Activated CD4-positive, alpha-beta T cell treated with anti-CD3 and anti-CD28 coated beads, Interleukin-2, amount 10 ng/mL, durations not matched to agents 7 days and 5 days (primary cell): ENCODE measurements around the gene TOM1L1. TPM values are rescaled to one million over a fixed set of nuclear protein-coding genes. Genes with fewer than 3 reads are reported as not detected.

Experiments
- CTCF ChIA-PET: fragments of 350-600 bp; sonication (Branson Sonifier 250); formaldehyde crosslinking; loops from one replicate; lab custom pipeline; 2021; ENCODE audit warnings: antibody characterized with exemption; lab: Charles Lee
- POLR2A ChIA-PET: fragments of 350-600 bp; sonication (Branson Sonifier 250); formaldehyde crosslinking; loops from one replicate; lab custom pipeline; 2021; ENCODE audit warnings: antibody characterized with exemption; lab: Charles Lee
- DNase-seq: peaks from one replicate; pipeline ENCODE4 v3.0.0-alpha.2; 2020
- H3K27ac Mint-ChIP-seq: one replicate; pipeline ENCODE4 v1.8.0; 2021; ENCODE audit warnings: mild to moderate bottlenecking, moderate library complexity, mixed read lengths
- H3K27me3 Mint-ChIP-seq: one replicate; pipeline ENCODE4 v1.8.0; 2021; ENCODE audit warnings: mixed read lengths
- H3K36me3 Mint-ChIP-seq: one replicate; pipeline ENCODE4 v1.8.0; 2021; ENCODE audit warnings: low read depth, mixed read lengths
- H3K4me1 Mint-ChIP-seq: one replicate; pipeline ENCODE4 v1.8.0; 2021; ENCODE audit warnings: mixed read lengths
- H3K4me3 Mint-ChIP-seq: one replicate; pipeline ENCODE4 v1.8.0; 2021; ENCODE audit warnings: mild to moderate bottlenecking, moderate library complexity, mixed read lengths
- H3K9me3 Mint-ChIP-seq: one replicate; pipeline ENCODE4 v1.8.0; 2021; ENCODE audit warnings: mixed read lengths
- total RNA-seq, 2 experiments: library from RNA; stranded (reverse); gene quantifications; one replicate each; pipeline ENCODE4 v1.2.3, GENCODE V29; 2021

The TOM1L1 gene
- total RNA-seq, 2 experiments from 2014 or later = 0.22 to 0.50 TPM

DNA sequence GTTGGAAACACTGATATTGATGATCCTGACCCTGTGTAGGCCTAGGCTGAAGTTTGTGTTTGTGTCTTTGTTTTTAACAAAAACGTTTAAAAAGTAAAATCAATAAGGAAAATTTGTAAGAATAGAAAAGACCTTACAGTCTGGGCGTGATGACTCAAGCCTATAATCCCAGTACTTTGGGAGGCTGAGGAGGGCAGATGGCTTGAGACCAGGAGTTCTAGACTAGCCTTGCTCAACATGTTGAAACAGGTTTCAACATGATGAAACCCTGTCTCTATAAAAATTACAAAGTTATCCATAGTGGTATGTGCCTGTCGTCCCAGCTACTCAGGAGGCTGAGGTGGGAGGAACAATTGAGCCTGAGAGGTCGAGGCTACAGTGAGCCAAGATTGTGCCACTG is 18.3 kb upstream of the TOM1L1 start:
- H3K4me3 Mint-ChIP-seq = no peak overlapping the region
- CTCF ChIA-PET = no interaction called here
- no peaks in the 10 kb centered on the region for H3K4me1 Mint-ChIP-seq
- POLR2A ChIA-PET = no interaction called here
- no peaks in the 10 kb centered on the region for H3K9me3 Mint-ChIP-seq
- H3K27ac Mint-ChIP-seq = no peak overlapping the region
- no peaks in the 10 kb centered on the region for H3K27me3 Mint-ChIP-seq
- H3K36me3 Mint-ChIP-seq = no peaks in the 10 kb centered on the region
- no peak for DNase-seq

GRCh38 chr17:54882950-54883349 is 17.7 kb upstream of the TOM1L1 start:
- Mint-ChIP-seq H3K27me3 (no peaks in the 10 kb centered on the region), H3K36me3 (no peaks in the 10 kb centered on the region), H3K4me1 (no peaks in the 10 kb centered on the region), H3K27ac (no peak overlapping the region), H3K4me3 (no peak overlapping the region), H3K9me3 (no peaks in the 10 kb centered on the region)
- POLR2A ChIA-PET = no interaction called here
- CTCF ChIA-PET = no interaction called here
- DNase-seq = no peak

DNA sequence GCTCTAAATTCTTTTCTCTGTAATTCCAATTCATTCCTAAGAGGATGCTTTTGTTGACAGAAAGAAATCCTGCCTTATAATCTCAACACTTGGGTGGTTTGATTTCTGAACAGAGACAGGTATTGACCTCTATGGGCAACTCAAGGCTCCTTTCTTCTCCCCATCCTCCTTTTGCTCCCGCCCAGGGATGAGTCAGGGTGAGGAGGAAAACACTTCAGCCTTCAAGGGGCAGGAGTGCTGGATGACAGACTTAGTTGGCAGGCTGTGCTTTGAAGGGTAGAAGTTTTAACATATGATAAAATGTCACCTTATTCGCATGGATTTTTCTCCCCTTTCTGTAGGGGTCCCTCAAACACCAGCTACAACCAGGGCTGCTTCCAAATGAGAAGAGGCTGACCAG is 16.7 kb upstream of the TOM1L1 start:
- Mint-ChIP-seq H3K4me3 (no peak overlapping the region), H3K4me1 (no peaks in the 10 kb centered on the region), H3K27ac (no peak overlapping the region), H3K36me3 (no peaks in the 10 kb centered on the region), H3K27me3 (no peaks in the 10 kb centered on the region), H3K9me3 (no peaks in the 10 kb centered on the region)
- POLR2A ChIA-PET = no interaction called here
- no peak for DNase-seq
- CTCF ChIA-PET = no interaction called here

DNA sequence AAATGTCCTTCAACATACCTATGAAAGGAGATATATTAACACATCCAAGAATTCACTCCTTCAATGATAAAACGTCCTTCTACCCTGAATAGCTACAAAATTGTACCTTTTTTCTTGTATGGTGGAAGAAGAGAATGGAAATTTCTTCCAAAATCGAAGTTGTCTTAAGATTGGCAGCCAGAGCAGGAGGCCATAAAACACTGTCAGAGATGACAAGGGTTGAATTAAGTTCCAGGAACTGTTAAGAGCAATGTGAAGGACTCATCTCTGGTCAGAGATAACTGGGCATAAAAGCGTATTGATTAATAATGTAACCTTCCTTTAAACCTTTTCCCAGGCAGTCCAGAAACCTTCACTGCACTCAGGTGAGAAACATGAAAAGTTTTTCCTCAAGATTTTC is 12.9 kb upstream of the TOM1L1 start:
- CTCF ChIA-PET = no interaction called here
- H3K27ac Mint-ChIP-seq = no peak overlapping the region

GRCh38 chr17:54888254-54888653 is 12.4 kb upstream of the TOM1L1 start:
- CTCF ChIA-PET = no interaction called here
- no peak overlapping the region for H3K4me3 Mint-ChIP-seq
- no peaks in the 10 kb centered on the region for H3K4me1 Mint-ChIP-seq
- DNase-seq = no peak
- H3K36me3 Mint-ChIP-seq = no peaks in the 10 kb centered on the region
- no peak overlapping the region for H3K27ac Mint-ChIP-seq
- POLR2A ChIA-PET = no interaction called here
- H3K9me3 Mint-ChIP-seq = no peaks in the 10 kb centered on the region
- H3K27me3 Mint-ChIP-seq = no peaks in the 10 kb centered on the region

More for the DNA sequence above, 12.9 kb upstream of the TOM1L1 start:
- H3K4me1 Mint-ChIP-seq = no peaks in the 10 kb centered on the region
- no peaks in the 10 kb centered on the region for H3K9me3 Mint-ChIP-seq
- POLR2A ChIA-PET = no interaction called here
- no peak overlapping the region for H3K4me3 Mint-ChIP-seq
- no peaks in the 10 kb centered on the region for H3K36me3 Mint-ChIP-seq
- no peaks in the 10 kb centered on the region for H3K27me3 Mint-ChIP-seq
- DNase-seq = no peak

- Mint-ChIP-seq H3K4me1 (no peaks in the 10 kb centered on the region), H3K9me3 (no peaks in the 10 kb centered on the region), H3K27me3 (peaks cover 5% of the 10 kb centered on the region), H3K27ac (no peak overlapping the region), H3K36me3 (no peaks in the 10 kb centered on the region), H3K4me3 (no peak overlapping the region)
- POLR2A ChIA-PET = no interaction called here
- DNase-seq = no peak
- CTCF ChIA-PET = no interaction called here
These were observed 11.7 kb upstream of the TOM1L1 start for GRCh38 chr17:54888981-54889380.

- ChIA-PET POLR2A (no interaction called here), CTCF (no interaction called here)
- Mint-ChIP-seq H3K9me3 (no peaks in the 10 kb centered on the region), H3K27ac (no peak overlapping the region), H3K4me1 (no peaks in the 10 kb centered on the region), H3K4me3 (no peak overlapping the region), H3K27me3 (peaks cover 10% of the 10 kb centered on the region), H3K36me3 (no peaks in the 10 kb centered on the region)
- no peak for DNase-seq
These were observed 9.4 kb upstream of the TOM1L1 start for GRCh38 chr17:54891176-54891821.

DNA sequence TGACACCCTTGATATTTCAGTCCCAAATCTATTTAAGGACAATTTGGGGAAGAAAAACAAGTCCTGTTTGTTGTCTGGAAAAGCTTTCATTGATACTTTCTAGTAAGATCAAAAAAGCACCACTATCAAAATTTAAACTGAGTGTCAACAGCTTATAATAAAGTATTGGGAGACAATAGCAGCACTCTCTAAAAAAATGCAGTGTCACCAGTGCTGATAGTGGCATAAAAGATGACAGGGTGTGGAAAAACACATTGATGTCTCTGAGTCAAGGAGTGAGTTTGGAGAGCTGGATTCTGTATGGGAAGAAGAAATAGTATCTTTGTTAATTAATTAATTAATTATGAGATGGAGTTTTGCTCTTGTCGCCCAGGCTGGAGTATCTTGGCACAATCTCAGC is 8.3 kb upstream of the TOM1L1 start:
- CTCF ChIA-PET = no interaction called here
- Mint-ChIP-seq H3K36me3 (no peaks in the 10 kb centered on the region), H3K4me1 (no peaks in the 10 kb centered on the region), H3K9me3 (no peaks in the 10 kb centered on the region), H3K27me3 (peaks cover 15% of the 10 kb centered on the region), H3K27ac (no peak overlapping the region), H3K4me3 (no peak overlapping the region)
- DNase-seq = no peak
- POLR2A ChIA-PET = no interaction called here

- POLR2A ChIA-PET = no interaction called here
- Mint-ChIP-seq H3K4me1 (peaks cover 9% of the 10 kb centered on the region), H3K27ac (no peak overlapping the region), H3K4me3 (no peak overlapping the region), H3K9me3 (no peaks in the 10 kb centered on the region), H3K36me3 (no peaks in the 10 kb centered on the region), H3K27me3 (peaks cover 47% of the 10 kb centered on the region)
- DNase-seq = no peak
- CTCF ChIA-PET = no interaction called here
These were observed 2.1 kb upstream of the TOM1L1 start for GRCh38 chr17:54898576-54898975.

DNA sequence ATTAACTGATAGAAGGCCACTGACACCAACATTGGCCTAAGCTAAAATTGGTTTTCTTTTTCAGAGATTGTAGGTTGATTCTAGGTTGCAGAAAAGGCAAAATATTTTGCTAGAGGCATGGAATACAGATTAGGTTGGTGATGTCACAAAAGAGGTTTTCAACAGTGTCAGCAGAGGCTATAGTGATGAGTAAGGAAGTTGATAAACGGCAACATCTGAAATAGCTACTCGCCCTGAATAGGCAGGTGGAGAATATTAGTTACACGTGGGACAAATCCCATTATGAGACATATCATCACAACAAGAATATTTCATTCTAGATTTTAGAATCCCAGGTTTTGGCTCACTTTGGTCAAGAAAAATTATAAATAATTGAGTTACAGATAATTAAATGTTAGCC is 1.5 kb upstream of the TOM1L1 start:
- H3K27me3 Mint-ChIP-seq = peaks cover 41% of the 10 kb centered on the region
- H3K4me3 Mint-ChIP-seq = no peak overlapping the region
- no peak for DNase-seq
- CTCF ChIA-PET = no interaction called here
- H3K4me1 Mint-ChIP-seq = peaks cover 9% of the 10 kb centered on the region
- no peaks in the 10 kb centered on the region for H3K36me3 Mint-ChIP-seq
- no peaks in the 10 kb centered on the region for H3K9me3 Mint-ChIP-seq
- POLR2A ChIA-PET = no interaction called here
- H3K27ac Mint-ChIP-seq = no peak overlapping the region

- Mint-ChIP-seq H3K4me1 (peaks cover 9% of the 10 kb centered on the region), H3K27ac (no peak overlapping the region), H3K27me3 (peaks cover 40% of the 10 kb centered on the region), H3K4me3 (peak overlapping the region; percentile 45), H3K36me3 (no peaks in the 10 kb centered on the region), H3K9me3 (no peaks in the 10 kb centered on the region)
- CTCF ChIA-PET = no interaction called here
- POLR2A ChIA-PET = no interaction called here
- no peak for DNase-seq
These were observed 763 bp upstream of the TOM1L1 start for GRCh38 chr17:54899721-54900456.

DNA sequence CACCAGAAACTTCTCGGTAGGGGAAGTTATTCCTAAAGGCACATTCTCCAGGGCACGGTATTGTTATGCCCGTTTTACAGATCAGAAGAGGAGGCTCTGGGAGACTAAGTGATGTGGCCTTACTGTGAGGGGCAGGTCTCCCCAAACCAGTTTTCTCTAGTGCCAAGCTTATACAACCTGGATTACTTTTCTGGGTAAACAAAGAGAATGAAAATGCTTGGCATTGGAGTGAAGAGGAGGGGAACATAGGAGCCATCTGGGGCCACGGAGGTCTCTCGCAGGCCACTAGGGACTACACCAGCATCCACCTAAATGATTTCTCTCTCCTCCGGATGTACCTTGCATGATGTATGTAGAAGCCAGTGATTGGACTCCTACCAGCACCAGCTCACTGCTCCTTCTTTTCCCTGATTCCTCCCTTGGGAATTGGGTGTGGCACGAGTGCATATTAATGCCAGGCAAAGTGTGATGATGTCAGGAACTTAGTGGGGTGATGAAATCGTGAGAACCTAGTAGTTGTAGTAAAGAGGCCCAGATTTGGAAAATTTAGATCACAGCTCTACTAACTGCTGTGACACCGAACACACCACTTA is 674 bp downstream of the TOM1L1 start:
- no peaks in the 10 kb centered on the region for H3K36me3 Mint-ChIP-seq
- no peak for DNase-seq
- no peak overlapping the region for H3K27ac Mint-ChIP-seq
- ChIA-PET POLR2A (no interaction called here), CTCF (no interaction called here)
- H3K4me3 Mint-ChIP-seq = peak overlapping the region; percentile 52
- H3K9me3 Mint-ChIP-seq = no peaks in the 10 kb centered on the region
- peaks cover 9% of the 10 kb centered on the region for H3K4me1 Mint-ChIP-seq
- H3K27me3 Mint-ChIP-seq = peaks cover 38% of the 10 kb centered on the region

DNA sequence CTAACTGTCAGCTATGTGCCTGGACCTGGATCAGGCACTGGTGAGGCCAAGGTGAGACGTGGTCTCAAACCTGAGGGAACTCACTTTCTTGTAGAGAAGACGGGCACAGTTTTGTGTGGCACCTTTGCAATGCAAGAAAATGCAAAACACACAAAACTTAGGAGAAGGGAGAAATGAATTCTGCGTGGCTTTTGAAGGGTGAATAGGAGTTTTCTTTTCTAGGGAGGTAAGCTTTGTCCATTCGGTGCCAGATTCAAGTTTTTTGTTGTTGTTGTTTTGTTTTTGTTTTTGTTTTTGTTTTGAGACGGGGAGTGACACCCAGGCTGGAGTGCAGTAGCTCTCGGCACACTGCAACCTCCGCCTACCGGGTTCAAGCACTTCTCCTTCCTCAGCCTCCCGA is 1.4 kb downstream of the TOM1L1 start:
- no peak for DNase-seq
- Mint-ChIP-seq H3K27ac (no peak overlapping the region), H3K4me1 (peaks cover 9% of the 10 kb centered on the region), H3K9me3 (no peaks in the 10 kb centered on the region), H3K4me3 (no peak overlapping the region), H3K36me3 (no peaks in the 10 kb centered on the region), H3K27me3 (peaks cover 33% of the 10 kb centered on the region)
- CTCF ChIA-PET = no interaction called here
- POLR2A ChIA-PET = no interaction called here
